Endothelial cell of umbilical vein (primary cell): ENCODE measurements around the gene KCNJ15. TPM values are rescaled to one million over a fixed set of nuclear protein-coding genes. Genes with fewer than 3 reads are reported as not detected.

Source experiments
- BruUV-seq: library from RNA; stranded (reverse); fragments of 400-500 nt; replicated peaks from 2 replicates; lab custom pipeline; 2021; lab: Mats Ljungman, UMichigan
- CTCF ChIA-PET: fragments of 300-600, 350-600 bp; sonication (Branson Sonifier 250); formaldehyde crosslinking; loops from one replicate; lab custom pipeline; 2021; ENCODE audit warnings: antibody characterized with exemption, inconsistent platforms; lab: Charles Lee
- POLR2A ChIA-PET: fragments of 300-600, 350-600 bp; sonication (Branson Sonifier 250); formaldehyde crosslinking; loops from one replicate; lab custom pipeline; 2021; ENCODE audit warnings: antibody characterized with exemption, inconsistent platforms; lab: Charles Lee
- DNase-seq: peaks from one replicate; pipeline ENCODE4 v3.0.0-alpha.2; 2011; ENCODE audit warnings: low read depth, low spot score
- FAIRE-seq: peaks from 2 replicates; lab custom pipeline; 2011; peaks lifted over from hg19 to GRCh38; lab: Jason Lieb, UNC
- H2AFZ ChIP-seq: 2 replicates; pipeline ENCODE4 v1.6.0; 2012; ENCODE audit warnings: low read depth, low read length, control low read depth, inconsistent platforms
- H3K27ac ChIP-seq: 2 replicates; pipeline ENCODE4 v1.5.1; 2011; ENCODE audit warnings: low read depth, mild to moderate bottlenecking, control low read depth, low read length, moderate library complexity; ENCODE audit not compliant: insufficient read depth
- H3K27me3 ChIP-seq, 2 experiments: 2 replicates each; pipeline versions ENCODE4 v1.6.0 to v1.6.1; 2011; ENCODE audit warnings: low read length in 2 of 2, mixed read lengths in 1 of 2; ENCODE audit not compliant: control insufficient read depth in 2 of 2, insufficient read depth in 2 of 2
- H3K36me3 ChIP-seq, 2 experiments: 2 replicates in 1 of 2; 3 replicates in 1 of 2; pipeline ENCODE4 v1.5.1; 2011; ENCODE audit warnings: low read length in 2 of 2, mild to moderate bottlenecking in 1 of 2, moderate library complexity in 1 of 2; ENCODE audit not compliant: control insufficient read depth in 2 of 2, insufficient read depth in 2 of 2; ENCODE audit errors: extremely low read depth in 1 of 2
- H3K4me1 ChIP-seq: 3 replicates; pipeline ENCODE4 v1.5.1; 2011; ENCODE audit warnings: mild to moderate bottlenecking, low read length; ENCODE audit not compliant: control insufficient read depth, insufficient read depth; ENCODE audit errors: extremely low read depth
- H3K4me2 ChIP-seq: 2 replicates; pipeline ENCODE4 v1.6.1; 2011; ENCODE audit warnings: low read length, control low read depth, mixed read lengths; ENCODE audit not compliant: insufficient read depth
- H3K4me3 ChIP-seq, 3 experiments: fragments of 200-600 bp in 1 of 3; sonication (generic), shearing (Covaris generic) in 1 of 3; replicated peaks in 1 of 3; 2 replicates each; pipeline ENCODE4 v1.5.1; 2011 to 2016; ENCODE audit warnings: control low read depth in 3 of 3, low read length in 3 of 3, mild to moderate bottlenecking in 2 of 3, inconsistent platforms in 1 of 3, low read depth in 1 of 3, moderate library complexity in 1 of 3; ENCODE audit not compliant: insufficient read depth in 1 of 3
- H3K79me2 ChIP-seq: 2 replicates; pipeline ENCODE4 v1.6.0; 2012; ENCODE audit warnings: low read length, inconsistent platforms; ENCODE audit not compliant: control insufficient read depth, insufficient read depth
- H3K9ac ChIP-seq: replicated peaks from 2 replicates; pipeline ENCODE3; 2011; ENCODE audit warnings: low read length, control low read depth; ENCODE audit not compliant: insufficient read depth; ENCODE audit errors: extremely low read depth
- H3K9me1 ChIP-seq: replicated peaks from 3 replicates; pipeline ENCODE4 v1.6.0; 2011; ENCODE audit warnings: mild to moderate bottlenecking, low read length; ENCODE audit not compliant: control insufficient read depth, insufficient read depth; ENCODE audit errors: extremely low read depth
- H3K9me3 ChIP-seq: replicated peaks from 2 replicates; pipeline ENCODE4 v1.5.1; 2012; ENCODE audit warnings: low read length, inconsistent platforms; ENCODE audit not compliant: control insufficient read depth, insufficient read depth
- H4K20me1 ChIP-seq: replicated peaks from 2 replicates; pipeline ENCODE3; 2011; ENCODE audit warnings: mild to moderate bottlenecking, low read length; ENCODE audit not compliant: control insufficient read depth, insufficient read depth; ENCODE audit errors: extremely low read depth
- EZH2 ChIP-seq: IDR thresholded peaks from 2 replicates; pipeline ENCODE4 v1.6.1; 2012; ENCODE audit warnings: borderline replicate concordance, low read depth, mild to moderate bottlenecking, moderate library complexity, low read length, inconsistent platforms; ENCODE audit not compliant: severe bottlenecking
- FOS ChIP-seq: IDR thresholded peaks from 2 replicates; pipeline ENCODE4 v1.6.1; 2011; ENCODE audit warnings: mild to moderate bottlenecking, low read length, moderate library complexity, borderline replicate concordance; ENCODE audit not compliant: insufficient read depth
- JUN ChIP-seq: IDR thresholded peaks from 2 replicates; pipeline ENCODE4 v1.6.1; 2011; ENCODE audit warnings: borderline replicate concordance, low read depth; ENCODE audit not compliant: insufficient read length, insufficient read depth
- MYC ChIP-seq: IDR thresholded peaks from one replicate; pipeline ENCODE4 v1.6.1; 2011; ENCODE audit warnings: mild to moderate bottlenecking, low read depth, low read length
- POLR2A ChIP-seq: IDR thresholded peaks from 2 replicates; pipeline ENCODE4 v1.6.1; 2012; ENCODE audit warnings: low read depth, mild to moderate bottlenecking, control low read depth, low read length
- POLR2AphosphoS5 ChIP-seq: IDR thresholded peaks from 2 replicates; pipeline ENCODE4 v1.6.1; 2012; ENCODE audit warnings: low read depth, mild to moderate bottlenecking, control low read depth, low read length, moderate library complexity; ENCODE audit not compliant: insufficient read depth
- dilution Hi-C: fragments of 300-500 bp; cut with MboI; formaldehyde crosslinking; loops from one replicate; pipeline ENCODE4 v1.15.0; 2019; ENCODE audit warnings: low sequenced_read_pairs; ENCODE audit not compliant: extremely low pct_ligation_motif_present
- intact Hi-C: fragments of 100-400 bp; cut with micrococcal nuclease; formaldehyde crosslinking; loops from one replicate; pipeline ENCODE4 v1.10.0; 2022
- polyA plus RNA-seq, 4 experiments: library from polyadenylated mRNA; depleted of rRNA in 3 of 4; stranded (reverse) in 3 of 4; unstranded in 1 of 4; fragments of >200 nt; gene quantifications; 2 replicates each; pipeline versions ENCODE4 v1.2.1 to v1.2.3, GENCODE V29; 2011 to 2012; ENCODE audit warnings: missing spikeins in 1 of 4
- total RNA-seq: library from RNA; stranded (reverse); gene quantifications from 2 replicates; pipeline ENCODE4 v1.2.3, GENCODE V29; 2021
- TF ChIP-seq, protein P1 (sequence below), 2 donors: IDR thresholded peaks; 1 replicate in 1 of 2; 2 replicates in 1 of 2; pipeline ENCODE4 v1.5.1; 2011; ENCODE audit warnings: low read length in 2 of 2, mild to moderate bottlenecking in 2 of 2, moderate library complexity in 2 of 2, control low read depth in 1 of 2, inconsistent platforms in 1 of 2, low read depth in 1 of 2; ENCODE audit not compliant: insufficient read depth in 1 of 2; ENCODE audit errors: extremely low read depth in 1 of 2
- TF ChIP-seq, protein P2 (sequence below): IDR thresholded peaks from 2 replicates; pipeline ENCODE4 v1.6.1; 2011; ENCODE audit not compliant: insufficient read depth, insufficient read length

The KCNJ15 gene
- total and polyA plus RNA-seq, 2 donors (not counting 3 experiments of a cell fraction or from before 2014, with no cell fraction given), result 1.4 to 1.5 TPM

GRCh38 chr21:38300141-38300578 lies 43.4 kb downstream of the KCNJ15 start:
- Histone ChIP-seq H3K9me3 (no peaks in the 10 kb centered on the region), H3K9me1 (no peaks in the 10 kb centered on the region), H3K4me3 (no peak overlapping the region), H2AFZ (peak overlapping the region; percentile 36), H3K4me1 (peaks cover 41% of the 10 kb centered on the region), H3K27me3 (no peaks in the 10 kb centered on the region), H3K9ac (no peak overlapping the region), H3K36me3 (no peaks in the 10 kb centered on the region), H3K79me2 (no peaks in the 10 kb centered on the region), H4K20me1 (no peaks in the 10 kb centered on the region), H3K27ac (no peak overlapping the region), H3K4me2 (peak overlapping the region; percentile 1)
- dilution Hi-C loops (no loop called here), intact Hi-C loops (loop anchor here (2.0 to 10.0 kb wide), 2 partner anchors 79 to 175 kb away; no protein-coding TSS in a partner anchor)
- TF ChIP-seq POLR2A (no peak), JUN (no peak)
- CTCF ChIA-PET, result interaction anchor here (0.8 to 2.5 kb wide), 4 partner anchors 9 to 727 kb away, joined by 3 to 8 read pairs (median 6); no protein-coding TSS in a partner anchor
- no peak for DNase-seq
- peak; percentile 64 for FAIRE-seq
- no TSS peak for BruUV-seq
- POLR2A ChIA-PET, result no interaction called here

GRCh38 chr21:38301321-38302214 lies 44.8 kb downstream of the KCNJ15 start:
- Histone ChIP-seq H3K9ac (no peak overlapping the region), H3K79me2 (no peaks in the 10 kb centered on the region), H3K4me3 (no peak overlapping the region), H3K27ac (peak overlapping the region; percentile 37), H3K9me3 (no peaks in the 10 kb centered on the region), H3K4me1 (peaks cover 44% of the 10 kb centered on the region), H3K9me1 (no peaks in the 10 kb centered on the region), H4K20me1 (no peaks in the 10 kb centered on the region), H3K4me2 (peak overlapping the region; percentile 24), H3K27me3 (no peaks in the 10 kb centered on the region), H2AFZ (peak overlapping the region; percentile 62), H3K36me3 (no peaks in the 10 kb centered on the region)
- DNase-seq, result peak; percentile 39
- no peak for TF ChIP-seq POLR2A
- TF ChIP-seq, protein P1, sequence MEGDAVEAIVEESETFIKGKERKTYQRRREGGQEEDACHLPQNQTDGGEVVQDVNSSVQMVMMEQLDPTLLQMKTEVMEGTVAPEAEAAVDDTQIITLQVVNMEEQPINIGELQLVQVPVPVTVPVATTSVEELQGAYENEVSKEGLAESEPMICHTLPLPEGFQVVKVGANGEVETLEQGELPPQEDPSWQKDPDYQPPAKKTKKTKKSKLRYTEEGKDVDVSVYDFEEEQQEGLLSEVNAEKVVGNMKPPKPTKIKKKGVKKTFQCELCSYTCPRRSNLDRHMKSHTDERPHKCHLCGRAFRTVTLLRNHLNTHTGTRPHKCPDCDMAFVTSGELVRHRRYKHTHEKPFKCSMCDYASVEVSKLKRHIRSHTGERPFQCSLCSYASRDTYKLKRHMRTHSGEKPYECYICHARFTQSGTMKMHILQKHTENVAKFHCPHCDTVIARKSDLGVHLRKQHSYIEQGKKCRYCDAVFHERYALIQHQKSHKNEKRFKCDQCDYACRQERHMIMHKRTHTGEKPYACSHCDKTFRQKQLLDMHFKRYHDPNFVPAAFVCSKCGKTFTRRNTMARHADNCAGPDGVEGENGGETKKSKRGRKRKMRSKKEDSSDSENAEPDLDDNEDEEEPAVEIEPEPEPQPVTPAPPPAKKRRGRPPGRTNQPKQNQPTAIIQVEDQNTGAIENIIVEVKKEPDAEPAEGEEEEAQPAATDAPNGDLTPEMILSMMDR (IDR thresholded peaks at IDR 0.05; ENCODE audit: extremely low read depth in 1 of 2, insufficient read depth in 1 of 2, low read depth in 1 of 2, low read length in 2 of 2), result no peak
- TF ChIP-seq FOS, result no peak
- TF ChIP-seq, protein P2, sequence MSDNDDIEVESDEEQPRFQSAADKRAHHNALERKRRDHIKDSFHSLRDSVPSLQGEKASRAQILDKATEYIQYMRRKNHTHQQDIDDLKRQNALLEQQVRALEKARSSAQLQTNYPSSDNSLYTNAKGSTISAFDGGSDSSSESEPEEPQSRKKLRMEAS, result no peak
- TF ChIP-seq MYC, result no peak
- TF ChIP-seq EZH2, result no peak
- TF ChIP-seq POLR2AphosphoS5, result no peak
- TF ChIP-seq JUN, result no peak
- peak; percentile 84 for FAIRE-seq
- dilution Hi-C loops, result no loop called here
- BruUV-seq, result no TSS peak
- CTCF ChIA-PET, result interaction anchor here (0.6 to 2.5 kb wide), 5 partner anchors 10 to 130 kb away, joined by 3 to 8 read pairs (median 7); no protein-coding TSS in a partner anchor
- POLR2A ChIA-PET, result no interaction called here
- intact Hi-C loops, result loop anchor here (2.0 to 10.0 kb wide), 2 partner anchors 77 to 173 kb away; no protein-coding TSS in a partner anchor
